SU-DHL-6 (cell line): ENCODE data around the gene MDN1.

Source experiments
- H2AFZ ChIP-seq: fragments of 200-600 bp; sonication (generic); 2 replicates; pipeline ENCODE4 v1.6.1; 2014; ENCODE audit warnings: low read depth, mild to moderate bottlenecking, moderate library complexity, mixed read lengths, antibody characterized with exemption, low read length; ENCODE audit not compliant: severe bottlenecking
- H3F3A ChIP-seq: fragments of 200-600 bp; shearing (Covaris generic); 2 replicates; pipeline ENCODE4 v1.6.0; 2016; ENCODE audit warnings: antibody characterized with exemption, mild to moderate bottlenecking; ENCODE audit not compliant: insufficient read depth
- H3K27ac ChIP-seq: fragments of 200-600 bp; sonication (generic); 2 replicates; pipeline ENCODE4 v1.5.1; 2016; ENCODE audit warnings: low read depth, mild to moderate bottlenecking, low read length, moderate library complexity, mixed read lengths
- H3K27me3 ChIP-seq: fragments of 200-600 bp; sonication (generic), shearing (Covaris generic); 2 replicates; pipeline ENCODE4 v1.6.0; 2014; ENCODE audit warnings: mild to moderate bottlenecking, low read length
- H3K36me3 ChIP-seq: fragments of 200-600 bp; sonication (generic); 2 replicates; pipeline ENCODE4 v1.6.1; 2014; ENCODE audit warnings: mild to moderate bottlenecking, low read length, mixed read lengths
- H3K4me2 ChIP-seq: fragments of 300-600, 200-600 bp; shearing (Covaris generic), sonication (generic); 2 replicates; pipeline ENCODE4 v1.6.0; 2014; ENCODE audit warnings: low read length, low read depth, mild to moderate bottlenecking; ENCODE audit not compliant: poor library complexity, severe bottlenecking
- H3K4me3 ChIP-seq: fragments of 200-600 bp; sonication (generic); 2 replicates; pipeline ENCODE4 v1.5.1; 2014; ENCODE audit warnings: antibody characterized with exemption, low read length, mild to moderate bottlenecking, mixed read lengths; ENCODE audit not compliant: insufficient read depth, poor library complexity, severe bottlenecking
- H3K79me2 ChIP-seq: fragments of 200-600 bp; sonication (generic); 2 replicates; pipeline ENCODE4 v1.6.1; 2014; ENCODE audit warnings: mild to moderate bottlenecking, low read length, moderate library complexity; ENCODE audit not compliant: insufficient read depth
- H3K9ac ChIP-seq: fragments of 200-600 bp; sonication (generic); 2 replicates; pipeline ENCODE4 v1.7.0; 2014; ENCODE audit warnings: mild to moderate bottlenecking, low read length
- H3K9me2 ChIP-seq: fragments of 200-600 bp; sonication (generic); replicated peaks from 2 replicates; pipeline ENCODE4 v1.6.1; 2014; ENCODE audit warnings: low read length; ENCODE audit not compliant: insufficient read depth
- H3K9me3 ChIP-seq: fragments of 200-600 bp; sonication (generic); 2 replicates; pipeline ENCODE4 v1.6.1; 2014; ENCODE audit warnings: low read length, mixed read lengths; ENCODE audit not compliant: insufficient read depth
- H4K20me1 ChIP-seq: fragments of 200-600 bp; sonication (generic); 2 replicates; pipeline ENCODE4 v1.6.1; 2014; ENCODE audit warnings: low read depth, mild to moderate bottlenecking, antibody characterized with exemption, low read length, moderate library complexity, mixed read lengths
- EZH2phosphoT487 ChIP-seq: fragments of 200-600 bp; sonication (generic), shearing (Covaris generic); conservative IDR thresholded peaks from 2 replicates; pipeline ENCODE4 v1.6.1; 2018; ENCODE audit warnings: mild to moderate bottlenecking, antibody characterized with exemption, low read length, moderate library complexity, mixed read lengths
- TF ChIP-seq, protein P1 (sequence below): fragments of 200-600 bp; sonication (generic); IDR thresholded peaks from one replicate; pipeline ENCODE4 v1.5.1; 2017; ENCODE audit warnings: antibody characterized with exemption, mild to moderate bottlenecking, low read length, moderate library complexity; ENCODE audit not compliant: insufficient read depth, poor library complexity, severe bottlenecking

MDN1 gene, protein sequence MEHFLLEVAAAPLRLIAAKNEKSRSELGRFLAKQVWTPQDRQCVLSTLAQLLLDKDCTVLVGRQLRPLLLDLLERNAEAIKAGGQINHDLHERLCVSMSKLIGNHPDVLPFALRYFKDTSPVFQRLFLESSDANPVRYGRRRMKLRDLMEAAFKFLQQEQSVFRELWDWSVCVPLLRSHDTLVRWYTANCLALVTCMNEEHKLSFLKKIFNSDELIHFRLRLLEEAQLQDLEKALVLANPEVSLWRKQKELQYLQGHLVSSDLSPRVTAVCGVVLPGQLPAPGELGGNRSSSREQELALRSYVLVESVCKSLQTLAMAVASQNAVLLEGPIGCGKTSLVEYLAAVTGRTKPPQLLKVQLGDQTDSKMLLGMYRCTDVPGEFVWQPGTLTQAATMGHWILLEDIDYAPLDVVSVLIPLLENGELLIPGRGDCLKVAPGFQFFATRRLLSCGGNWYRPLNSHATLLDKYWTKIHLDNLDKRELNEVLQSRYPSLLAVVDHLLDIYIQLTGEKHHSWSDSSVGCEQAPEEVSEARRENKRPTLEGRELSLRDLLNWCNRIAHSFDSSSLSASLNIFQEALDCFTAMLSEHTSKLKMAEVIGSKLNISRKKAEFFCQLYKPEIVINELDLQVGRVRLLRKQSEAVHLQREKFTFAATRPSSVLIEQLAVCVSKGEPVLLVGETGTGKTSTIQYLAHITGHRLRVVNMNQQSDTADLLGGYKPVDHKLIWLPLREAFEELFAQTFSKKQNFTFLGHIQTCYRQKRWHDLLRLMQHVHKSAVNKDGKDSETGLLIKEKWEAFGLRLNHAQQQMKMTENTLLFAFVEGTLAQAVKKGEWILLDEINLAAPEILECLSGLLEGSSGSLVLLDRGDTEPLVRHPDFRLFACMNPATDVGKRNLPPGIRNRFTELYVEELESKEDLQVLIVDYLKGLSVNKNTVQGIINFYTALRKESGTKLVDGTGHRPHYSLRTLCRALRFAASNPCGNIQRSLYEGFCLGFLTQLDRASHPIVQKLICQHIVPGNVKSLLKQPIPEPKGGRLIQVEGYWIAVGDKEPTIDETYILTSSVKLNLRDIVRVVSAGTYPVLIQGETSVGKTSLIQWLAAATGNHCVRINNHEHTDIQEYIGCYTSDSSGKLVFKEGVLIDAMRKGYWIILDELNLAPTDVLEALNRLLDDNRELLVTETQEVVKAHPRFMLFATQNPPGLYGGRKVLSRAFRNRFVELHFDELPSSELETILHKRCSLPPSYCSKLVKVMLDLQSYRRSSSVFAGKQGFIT (N-terminal part only)

GRCh38 chr6:89819336-89820130, at the start of gene MDN1:
Gene MDN1, minus strand, starts transcription at chr6:89819794. Its CDS starts 187 bp downstream, at chr6:89819607.
- Histone ChIP-seq H3K9me3 (no peaks in the 10 kb centered on the region), H3K9me2 (no peaks in the 10 kb centered on the region), H3K79me2 (peaks cover 50% of the 10 kb centered on the region), H3K36me3 (no peaks in the 10 kb centered on the region), H3K4me2 (peak within 1 kb of the TSS; percentile 63), H3F3A (no peaks in the 10 kb centered on the region), H3K4me3 (peak within 1 kb of the TSS; percentile 84), H3K9ac (peak within 1 kb of the TSS; percentile 75), H4K20me1 (peaks cover under 1% of the 10 kb centered on the region; the same call in 1 of the 2 replicates), H2AFZ (peak within 1 kb of the TSS; percentile 83), H3K27me3 (no peaks in the 10 kb centered on the region), H3K27ac (peak within 1 kb of the TSS; percentile 47)
- TF ChIP-seq, protein P1, sequence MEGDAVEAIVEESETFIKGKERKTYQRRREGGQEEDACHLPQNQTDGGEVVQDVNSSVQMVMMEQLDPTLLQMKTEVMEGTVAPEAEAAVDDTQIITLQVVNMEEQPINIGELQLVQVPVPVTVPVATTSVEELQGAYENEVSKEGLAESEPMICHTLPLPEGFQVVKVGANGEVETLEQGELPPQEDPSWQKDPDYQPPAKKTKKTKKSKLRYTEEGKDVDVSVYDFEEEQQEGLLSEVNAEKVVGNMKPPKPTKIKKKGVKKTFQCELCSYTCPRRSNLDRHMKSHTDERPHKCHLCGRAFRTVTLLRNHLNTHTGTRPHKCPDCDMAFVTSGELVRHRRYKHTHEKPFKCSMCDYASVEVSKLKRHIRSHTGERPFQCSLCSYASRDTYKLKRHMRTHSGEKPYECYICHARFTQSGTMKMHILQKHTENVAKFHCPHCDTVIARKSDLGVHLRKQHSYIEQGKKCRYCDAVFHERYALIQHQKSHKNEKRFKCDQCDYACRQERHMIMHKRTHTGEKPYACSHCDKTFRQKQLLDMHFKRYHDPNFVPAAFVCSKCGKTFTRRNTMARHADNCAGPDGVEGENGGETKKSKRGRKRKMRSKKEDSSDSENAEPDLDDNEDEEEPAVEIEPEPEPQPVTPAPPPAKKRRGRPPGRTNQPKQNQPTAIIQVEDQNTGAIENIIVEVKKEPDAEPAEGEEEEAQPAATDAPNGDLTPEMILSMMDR, result no peak
- no peak for TF ChIP-seq EZH2phosphoT487

DNA sequence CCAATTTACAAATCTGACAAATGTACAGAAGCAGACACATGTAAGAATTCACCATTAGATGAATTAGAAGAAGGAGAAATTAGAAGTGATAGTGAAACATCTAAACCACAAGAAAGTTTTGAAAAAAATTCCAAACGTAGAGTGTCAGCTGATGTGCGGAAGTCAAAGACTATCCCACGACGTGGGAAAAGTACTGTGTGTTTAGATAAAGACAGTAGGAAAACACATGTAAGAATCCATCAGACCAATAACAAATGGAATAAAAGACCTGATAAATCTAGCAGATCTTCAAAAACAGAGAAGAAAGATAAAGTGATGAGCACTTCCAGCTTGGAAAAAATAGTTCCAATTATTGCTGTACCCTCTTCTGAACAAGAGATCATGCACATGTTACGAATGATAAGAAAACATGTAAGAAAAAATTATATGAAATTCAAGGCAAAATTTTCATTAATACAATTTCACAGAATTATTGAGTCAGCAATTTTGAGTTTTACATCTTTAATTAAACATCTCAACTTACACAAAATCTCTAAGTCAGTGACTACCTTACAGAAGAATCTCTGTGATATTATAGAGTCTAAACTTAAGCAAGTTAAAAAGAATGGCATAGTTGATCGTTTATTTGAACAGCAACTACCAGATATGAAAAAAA, 46.6 kb upstream of the MDN1 start:
- TF ChIP-seq, protein P1, result no peak
- no peak for TF ChIP-seq EZH2phosphoT487
- no peak overlapping the region for H3K4me3 ChIP-seq
- no peaks in the 10 kb centered on the region for H3K27me3 ChIP-seq
- H2AFZ ChIP-seq, result no peak overlapping the region
- H3F3A ChIP-seq, result no peaks in the 10 kb centered on the region
- H4K20me1 ChIP-seq, result no peaks in the 10 kb centered on the region
- no peaks in the 10 kb centered on the region for H3K9me3 ChIP-seq
- H3K4me2 ChIP-seq, result no peak overlapping the region
- peaks cover 48% of the 10 kb centered on the region for H3K36me3 ChIP-seq
- no peaks in the 10 kb centered on the region for H3K9me2 ChIP-seq
- H3K79me2 ChIP-seq, result no peaks in the 10 kb centered on the region
- H3K9ac ChIP-seq, result no peak overlapping the region
- no peak overlapping the region for H3K27ac ChIP-seq
